Head of caudate nucleus (tissue), 42 donors: Measurements from ENCODE around the gene NHEJ1.
A peak's percentile ranks its signal among the peaks of the same experiment; 100 is the strongest.

ENCODE experiments used
- DNase-seq, 42 donors: peaks; one replicate each; pipeline versions ENCODE4 v3.0.0 to v3.0.0-alpha.2; 2020 to 2021; ENCODE audit warnings: mixed read lengths in 7 of 42
- intact Hi-C: fragments of 100-400 bp; cut with DNase I; formaldehyde crosslinking; loops from one replicate; pipeline ENCODE4 v1.15.0; 2022

NHEJ1 gene

GRCh38 chr2:219028996-219029828 is 131.4 kb downstream of the NHEJ1 start:
- intact Hi-C loops, result no loop called here
- no peak for DNase-seq

- no peak for DNase-seq
- intact Hi-C loops, result no loop called here
Measured at GRCh38 chr2:219028141-219028540, 132.5 kb downstream of the NHEJ1 start.

DNA sequence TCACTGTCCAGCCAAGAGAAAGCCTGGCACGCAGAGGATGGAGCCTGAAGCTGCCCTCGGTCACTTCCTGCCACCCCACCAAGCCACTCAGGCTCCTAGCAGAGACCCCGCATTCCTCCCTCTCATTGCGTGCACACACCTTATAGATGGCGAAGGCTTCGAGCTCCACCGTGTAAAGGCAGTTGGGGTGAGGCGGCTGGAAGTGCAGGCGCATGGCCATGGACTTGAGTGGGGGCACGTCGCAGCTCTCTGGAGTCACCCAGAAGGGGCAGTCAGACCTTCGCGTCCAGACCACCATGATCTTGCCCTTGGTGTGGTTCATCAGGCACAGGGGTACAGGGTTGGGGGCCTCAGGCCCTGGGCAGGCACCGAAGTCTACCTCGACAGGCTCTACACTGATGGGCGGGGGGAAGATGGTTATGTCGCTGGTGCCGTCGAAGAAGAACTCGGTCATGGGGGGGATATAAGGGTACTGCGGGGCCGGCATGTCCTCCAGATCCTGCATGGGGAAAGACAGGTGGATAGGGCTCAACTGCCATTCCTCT is 133.0 kb downstream of the NHEJ1 start:
- DNase-seq, result no peak
- intact Hi-C loops, result no loop called here

GRCh38 chr2:219026946-219027345 is 133.7 kb downstream of the NHEJ1 start:
- DNase-seq, result no peak
- intact Hi-C loops, result no loop called here

- peak; percentile 58 to 94 (median 82) for DNase-seq
- intact Hi-C loops, result no loop called here
Measured at GRCh38 chr2:219025637-219026585, 134.7 kb downstream of the NHEJ1 start.
